ENCODE data around the gene C16orf89. TPM values are rescaled to one million over a fixed set of nuclear protein-coding genes. Genes with fewer than 3 reads are reported as not detected.

The C16orf89 gene
- polyA plus RNA-seq, 1 of the 3 experiments (the other 2 are of a cell fraction), result not detected

DNA sequence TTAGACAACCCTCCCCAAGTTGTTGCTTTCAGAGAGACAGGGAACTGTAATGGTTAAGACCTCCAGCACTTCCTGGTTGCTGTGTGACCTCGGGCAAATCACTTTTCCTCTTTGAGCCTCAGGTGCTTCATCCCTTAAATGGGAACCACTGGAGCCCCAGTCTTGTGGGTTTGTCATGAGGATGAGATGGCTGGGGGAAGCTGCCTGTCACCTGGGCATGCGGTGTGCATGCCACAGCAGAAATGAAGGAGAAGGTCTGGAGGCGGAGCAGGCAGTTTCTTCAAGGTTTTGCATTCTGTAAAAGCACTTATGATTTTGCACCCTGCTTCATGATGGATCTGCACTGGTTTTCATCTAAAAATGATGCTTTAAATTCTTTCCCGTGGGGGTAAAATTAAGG is 54.1 kb downstream of the C16orf89 start (continued):
- TF ChIP-seq, protein P1, sequence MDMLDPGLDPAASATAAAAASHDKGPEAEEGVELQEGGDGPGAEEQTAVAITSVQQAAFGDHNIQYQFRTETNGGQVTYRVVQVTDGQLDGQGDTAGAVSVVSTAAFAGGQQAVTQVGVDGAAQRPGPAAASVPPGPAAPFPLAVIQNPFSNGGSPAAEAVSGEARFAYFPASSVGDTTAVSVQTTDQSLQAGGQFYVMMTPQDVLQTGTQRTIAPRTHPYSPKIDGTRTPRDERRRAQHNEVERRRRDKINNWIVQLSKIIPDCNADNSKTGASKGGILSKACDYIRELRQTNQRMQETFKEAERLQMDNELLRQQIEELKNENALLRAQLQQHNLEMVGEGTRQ (IDR thresholded peaks at IDR 0.05; ENCODE audit: borderline replicate concordance, low read depth, low read length), result no peak
- TF ChIP-seq FOSL2 (IDR thresholded peaks at IDR 0.05; ENCODE audit: borderline replicate concordance, low read depth) (no peak), MXI1 (IDR thresholded peaks at IDR 0.05; ENCODE audit: low read depth, low read length) (no peak), EZH2phosphoT487 (IDR thresholded peaks at IDR 0.05; ENCODE audit: borderline replicate concordance, low read depth) (no peak), POLR2AphosphoS5 (IDR thresholded peaks at IDR 0.05; ENCODE audit: low read depth, low read length) (no peak)
- TF ChIP-seq, protein P2, sequence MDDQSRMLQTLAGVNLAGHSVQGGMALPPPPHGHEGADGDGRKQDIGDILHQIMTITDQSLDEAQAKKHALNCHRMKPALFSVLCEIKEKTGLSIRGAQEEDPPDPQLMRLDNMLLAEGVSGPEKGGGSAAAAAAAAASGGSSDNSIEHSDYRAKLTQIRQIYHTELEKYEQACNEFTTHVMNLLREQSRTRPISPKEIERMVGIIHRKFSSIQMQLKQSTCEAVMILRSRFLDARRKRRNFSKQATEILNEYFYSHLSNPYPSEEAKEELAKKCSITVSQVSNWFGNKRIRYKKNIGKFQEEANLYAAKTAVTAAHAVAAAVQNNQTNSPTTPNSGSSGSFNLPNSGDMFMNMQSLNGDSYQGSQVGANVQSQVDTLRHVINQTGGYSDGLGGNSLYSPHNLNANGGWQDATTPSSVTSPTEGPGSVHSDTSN (IDR thresholded peaks at IDR 0.05), result no peak

DNA sequence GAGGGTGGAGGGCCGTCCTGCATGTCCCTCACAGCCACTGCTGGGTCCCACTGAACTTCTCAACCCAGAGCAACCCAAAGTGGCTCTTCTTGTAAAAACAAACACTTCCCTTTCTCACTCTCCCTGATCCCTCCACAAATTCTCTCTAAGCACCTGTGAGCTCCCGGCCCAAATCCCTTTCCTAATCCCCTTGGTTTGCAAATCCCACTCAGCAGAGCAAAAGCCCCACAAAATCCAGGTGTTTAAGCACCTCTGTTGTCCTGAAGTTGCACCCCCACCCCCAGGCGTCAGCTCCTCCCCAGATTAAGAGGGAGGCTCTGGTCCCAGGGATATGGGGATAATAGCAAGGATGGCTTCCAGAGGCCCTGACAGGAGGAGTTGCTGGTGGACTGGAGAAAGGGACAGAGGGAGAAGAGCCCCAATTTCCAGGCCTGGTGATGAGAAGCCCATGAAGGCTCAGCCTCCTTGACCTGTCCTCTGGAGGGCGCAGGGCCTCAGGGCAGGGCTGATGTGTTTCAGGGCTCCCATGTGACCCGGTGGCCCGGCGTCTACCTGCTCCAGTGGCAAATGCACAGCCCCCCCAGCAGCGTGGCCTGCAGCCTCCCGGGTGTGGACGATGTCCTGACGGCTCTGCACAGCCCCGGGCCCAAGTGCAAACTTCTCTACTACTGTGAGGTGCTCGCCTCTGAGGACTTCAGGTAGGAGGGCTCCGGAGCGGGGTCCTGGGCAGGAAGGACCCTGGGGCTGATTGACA is 55.0 kb downstream of the C16orf89 start:
- CTCF ChIA-PET, result interaction anchor here (1.2 to 2.1 kb wide), 3 partner anchors 14 to 82 kb away, joined by 3 to 7 read pairs (median 4); no protein-coding TSS in a partner anchor
- no peak overlapping the region for H3K27ac ChIP-seq (ENCODE audit: low read depth in 2 of 2, low read length in 1 of 2)
- POLR2A ChIA-PET, result interaction anchor here (0.6 kb wide), 1 partner anchor 13 kb away, joined by 3 read pairs; no protein-coding TSS in a partner anchor

DNA sequence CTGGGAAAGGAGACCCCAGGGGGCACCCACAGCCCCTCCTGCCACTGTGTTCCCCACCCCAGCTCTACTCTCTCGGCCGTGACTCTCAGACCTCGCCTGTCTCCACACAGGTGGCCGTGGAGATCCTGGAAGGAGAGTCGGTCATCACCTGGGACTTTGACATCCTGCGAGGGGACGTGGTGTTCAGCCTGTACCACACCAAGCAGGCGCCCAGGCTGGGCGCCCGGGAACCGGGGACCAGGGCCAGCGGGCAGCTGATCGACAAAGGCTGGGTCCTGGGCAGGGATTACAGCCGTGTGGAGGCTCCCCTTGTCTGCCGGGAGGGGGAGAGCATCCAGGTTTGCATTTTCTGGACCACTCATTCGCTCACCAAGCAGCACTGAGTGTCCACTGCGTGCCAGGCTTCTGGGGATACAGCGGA is 57.4 kb downstream of the C16orf89 start:
- H3K27me3 ChIP-seq (ENCODE audit: insufficient read depth), result peaks cover 20% of the 10 kb centered on the region; the same call in 1 of the 2 replicates
- TF ChIP-seq, protein P2 (IDR thresholded peaks at IDR 0.05), result no peak
- TF ChIP-seq CHD2 (IDR thresholded peaks at IDR 0.05; ENCODE audit: low read length, partially characterized antibody) (no peak), RFX5 (IDR thresholded peaks at IDR 0.05; ENCODE audit: low read length) (no peak), GABPA (IDR thresholded peaks at IDR 0.05; ENCODE audit: low read depth) (no peak), RXRA (IDR thresholded peaks at IDR 0.05; ENCODE audit: borderline replicate concordance, low read depth) (no peak), SMC3 (IDR thresholded peaks at IDR 0.05; ENCODE audit: low read depth, low read length) (no peak), FOSL2 (IDR thresholded peaks at IDR 0.05; ENCODE audit: borderline replicate concordance, low read depth) (no peak), NFIC (IDR thresholded peaks at IDR 0.05; ENCODE audit: borderline replicate concordance) (no peak)
- TF ChIP-seq, protein P3, sequence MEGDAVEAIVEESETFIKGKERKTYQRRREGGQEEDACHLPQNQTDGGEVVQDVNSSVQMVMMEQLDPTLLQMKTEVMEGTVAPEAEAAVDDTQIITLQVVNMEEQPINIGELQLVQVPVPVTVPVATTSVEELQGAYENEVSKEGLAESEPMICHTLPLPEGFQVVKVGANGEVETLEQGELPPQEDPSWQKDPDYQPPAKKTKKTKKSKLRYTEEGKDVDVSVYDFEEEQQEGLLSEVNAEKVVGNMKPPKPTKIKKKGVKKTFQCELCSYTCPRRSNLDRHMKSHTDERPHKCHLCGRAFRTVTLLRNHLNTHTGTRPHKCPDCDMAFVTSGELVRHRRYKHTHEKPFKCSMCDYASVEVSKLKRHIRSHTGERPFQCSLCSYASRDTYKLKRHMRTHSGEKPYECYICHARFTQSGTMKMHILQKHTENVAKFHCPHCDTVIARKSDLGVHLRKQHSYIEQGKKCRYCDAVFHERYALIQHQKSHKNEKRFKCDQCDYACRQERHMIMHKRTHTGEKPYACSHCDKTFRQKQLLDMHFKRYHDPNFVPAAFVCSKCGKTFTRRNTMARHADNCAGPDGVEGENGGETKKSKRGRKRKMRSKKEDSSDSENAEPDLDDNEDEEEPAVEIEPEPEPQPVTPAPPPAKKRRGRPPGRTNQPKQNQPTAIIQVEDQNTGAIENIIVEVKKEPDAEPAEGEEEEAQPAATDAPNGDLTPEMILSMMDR (IDR thresholded peaks at IDR 0.05), result no peak
- TF ChIP-seq, protein P4, sequence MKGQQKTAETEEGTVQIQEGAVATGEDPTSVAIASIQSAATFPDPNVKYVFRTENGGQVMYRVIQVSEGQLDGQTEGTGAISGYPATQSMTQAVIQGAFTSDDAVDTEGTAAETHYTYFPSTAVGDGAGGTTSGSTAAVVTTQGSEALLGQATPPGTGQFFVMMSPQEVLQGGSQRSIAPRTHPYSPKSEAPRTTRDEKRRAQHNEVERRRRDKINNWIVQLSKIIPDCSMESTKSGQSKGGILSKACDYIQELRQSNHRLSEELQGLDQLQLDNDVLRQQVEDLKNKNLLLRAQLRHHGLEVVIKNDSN (IDR thresholded peaks at IDR 0.05; ENCODE audit: borderline replicate concordance, low read depth), result no peak

More for the DNA sequence above, 55.0 kb downstream of the C16orf89 start:
- H3K4me2 ChIP-seq, result no peak overlapping the region
- H2AFZ ChIP-seq (ENCODE audit: low read depth), result no peak overlapping the region
- H3K79me2 ChIP-seq (ENCODE audit: insufficient read depth), result no peaks in the 10 kb centered on the region
- no peaks in the 10 kb centered on the region for H3K9me3 ChIP-seq
- whole genome bisulfite sequencing (ENCODE audit: low lambda C conversion rate), result 29% methylated on average over 6 of the region's 15 CpGs
- no peak for DNase-seq
- no peak overlapping the region for H3K9ac ChIP-seq
- peaks cover 20% of the 10 kb centered on the region; the same call in 1 of the 2 replicates for H3K27me3 ChIP-seq (ENCODE audit: insufficient read depth)
- H3K4me1 ChIP-seq (ENCODE audit: control insufficient read depth in 1 of 2, insufficient read depth in 2 of 2, low read depth in 1 of 2, low read length in 1 of 2), result no peaks in the 10 kb centered on the region
- H4K20me1 ChIP-seq (ENCODE audit: insufficient read depth), result no peaks in the 10 kb centered on the region
- TF ChIP-seq FOSL2 (IDR thresholded peaks at IDR 0.05; ENCODE audit: borderline replicate concordance, low read depth), result no peak
- H3F3A ChIP-seq (replicated peaks; ENCODE audit: insufficient read depth), result no peaks in the 10 kb centered on the region
- no peak overlapping the region for H3K4me3 ChIP-seq (ENCODE audit: low read depth in 2 of 2, low read length in 1 of 2)
- no peaks in the 10 kb centered on the region for H3K9me2 ChIP-seq
- no peaks in the 10 kb centered on the region for H3K36me3 ChIP-seq (replicated peaks in 1 of 2; ENCODE audit: control insufficient read depth in 1 of 2, insufficient read depth in 2 of 2, low read length in 1 of 2)

More for the DNA sequence above, 57.4 kb downstream of the C16orf89 start:
- no peaks in the 10 kb centered on the region for H3K36me3 ChIP-seq (replicated peaks in 1 of 2; ENCODE audit: control insufficient read depth in 1 of 2, insufficient read depth in 2 of 2, low read length in 1 of 2)
- no peaks in the 10 kb centered on the region for H3K9me2 ChIP-seq
- no peaks in the 10 kb centered on the region for H3K9me3 ChIP-seq
- no peak overlapping the region for H3K9ac ChIP-seq
- no peaks in the 10 kb centered on the region for H4K20me1 ChIP-seq (ENCODE audit: insufficient read depth)
- no peaks in the 10 kb centered on the region for H3K79me2 ChIP-seq (ENCODE audit: insufficient read depth)
- H3F3A ChIP-seq (replicated peaks; ENCODE audit: insufficient read depth), result no peaks in the 10 kb centered on the region
- H3K4me3 ChIP-seq (ENCODE audit: low read depth in 2 of 2, low read length in 1 of 2), result no peak overlapping the region
- H2AFZ ChIP-seq (ENCODE audit: low read depth), result no peak overlapping the region
- ChIA-PET CTCF (no interaction called here), POLR2A (no interaction called here)
- no peak overlapping the region for H3K27ac ChIP-seq (ENCODE audit: low read depth in 2 of 2, low read length in 1 of 2)
- DNase-seq, result no peak
- WGBS (ENCODE audit: low lambda C conversion rate), result 26% methylated on average over 9 of the region's 18 CpGs
- H3K4me1 ChIP-seq (ENCODE audit: control insufficient read depth in 1 of 2, insufficient read depth in 2 of 2, low read depth in 1 of 2, low read length in 1 of 2), result no peaks in the 10 kb centered on the region
- H3K4me2 ChIP-seq, result no peak overlapping the region

Data from SK-N-SH (cell line).